ENCODE results near the gene ANKRD40. TPM values are rescaled to one million over a fixed set of nuclear protein-coding genes. Genes with fewer than 3 reads are reported as not detected.

The ANKRD40 gene
- total and polyA plus RNA-seq, 2 donors (not counting 3 experiments of a cell fraction or from before 2014, with no cell fraction given), result 24.5 to 56.0 TPM

DNA sequence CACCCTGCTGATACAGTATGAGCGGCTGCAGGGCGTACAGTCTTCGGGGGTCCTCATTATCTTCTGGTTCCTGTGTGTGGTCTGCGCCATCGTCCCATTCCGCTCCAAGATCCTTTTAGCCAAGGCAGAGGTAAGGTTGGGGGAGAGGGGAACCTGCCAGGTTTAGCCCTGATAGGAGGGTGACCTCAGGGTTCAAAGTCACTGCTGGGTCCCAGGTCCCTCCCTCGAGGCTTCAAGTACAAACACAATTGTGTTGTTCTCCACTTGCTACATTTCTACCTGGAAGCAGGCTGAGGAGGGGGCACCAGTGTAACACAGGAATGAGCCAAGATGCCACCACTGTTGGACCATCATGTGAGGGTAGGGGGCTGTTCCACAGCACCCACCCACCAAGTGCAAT is 50.7 kb downstream of the ANKRD40 start:
- no peak for TF ChIP-seq FOS (IDR thresholded peaks at IDR 0.05; ENCODE audit: borderline replicate concordance, insufficient read depth, low read length)
- TF ChIP-seq POLR2A (IDR thresholded peaks at IDR 0.05; ENCODE audit: low read depth, low read length), result no peak
- no peak for TF ChIP-seq EZH2 (IDR thresholded peaks at IDR 0.05; ENCODE audit: borderline replicate concordance, low read depth, low read length, severe bottlenecking)
- TF ChIP-seq, protein P1, sequence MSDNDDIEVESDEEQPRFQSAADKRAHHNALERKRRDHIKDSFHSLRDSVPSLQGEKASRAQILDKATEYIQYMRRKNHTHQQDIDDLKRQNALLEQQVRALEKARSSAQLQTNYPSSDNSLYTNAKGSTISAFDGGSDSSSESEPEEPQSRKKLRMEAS (IDR thresholded peaks at IDR 0.05; ENCODE audit: insufficient read depth, insufficient read length), result no peak
- no peak for TF ChIP-seq MYC (IDR thresholded peaks at IDR 0.05; ENCODE audit: low read depth, low read length)
- TF ChIP-seq JUN (IDR thresholded peaks at IDR 0.05; ENCODE audit: borderline replicate concordance, insufficient read depth, insufficient read length, low read depth), result no peak
- TF ChIP-seq GATA2 (IDR thresholded peaks at IDR 0.05; ENCODE audit: insufficient read depth, insufficient read length, low read depth, low read length), result no peak
- no peaks in the 10 kb centered on the region for H4K20me1 ChIP-seq (replicated peaks; ENCODE audit: control insufficient read depth, extremely low read depth, insufficient read depth, low read length)
- H3K36me3 ChIP-seq (ENCODE audit: control insufficient read depth in 2 of 2, extremely low read depth in 1 of 2, insufficient read depth in 2 of 2, low read length in 2 of 2), result no peaks in the 10 kb centered on the region
- dilution Hi-C loops (cut with MboI; ENCODE audit: extremely low pct_ligation_motif_present, low sequenced_read_pairs), result no loop called here
- no peak for FAIRE-seq
- DNase-seq (ENCODE audit: low read depth, low spot score), result no peak
- H3K27me3 ChIP-seq (ENCODE audit: control insufficient read depth in 2 of 2, insufficient read depth in 2 of 2, low read length in 2 of 2), result no peaks in the 10 kb centered on the region
- H3K9ac ChIP-seq (replicated peaks; ENCODE audit: extremely low read depth, insufficient read depth, low read length), result no peak overlapping the region
- peaks cover 24% of the 10 kb centered on the region for H3K4me1 ChIP-seq (ENCODE audit: control insufficient read depth, extremely low read depth, insufficient read depth, low read length)
- ChIA-PET CTCF (no interaction called here), POLR2A (no interaction called here)
- H3K4me2 ChIP-seq (ENCODE audit: insufficient read depth, low read length), result no peak overlapping the region
- intact Hi-C loops (cut with micrococcal nuclease), result no loop called here
- no peaks in the 10 kb centered on the region for H3K9me3 ChIP-seq (replicated peaks; ENCODE audit: control insufficient read depth, insufficient read depth, low read length)
- no TSS peak for BruUV-seq (replicated peaks)
- no peak overlapping the region for H2AFZ ChIP-seq (ENCODE audit: low read depth, low read length)
- no peak overlapping the region for H3K27ac ChIP-seq (ENCODE audit: insufficient read depth, low read depth, low read length)
- no peaks in the 10 kb centered on the region for H3K9me1 ChIP-seq (replicated peaks; ENCODE audit: control insufficient read depth, extremely low read depth, insufficient read depth, low read length)
- H3K4me3 ChIP-seq (replicated peaks in 1 of 3; ENCODE audit: insufficient read depth in 1 of 3, low read depth in 1 of 3, low read length in 3 of 3), result no peak overlapping the region
- H3K79me2 ChIP-seq (ENCODE audit: control insufficient read depth, insufficient read depth, low read length), result no peaks in the 10 kb centered on the region

- TF ChIP-seq MYC (IDR thresholded peaks at IDR 0.05; ENCODE audit: low read depth, low read length) (no peak), POLR2A (IDR thresholded peaks at IDR 0.05; ENCODE audit: low read depth, low read length) (no peak), FOS (IDR thresholded peaks at IDR 0.05; ENCODE audit: borderline replicate concordance, insufficient read depth, low read length) (no peak), POLR2AphosphoS5 (IDR thresholded peaks at IDR 0.05; ENCODE audit: insufficient read depth, low read depth, low read length) (no peak), JUN (IDR thresholded peaks at IDR 0.05; ENCODE audit: borderline replicate concordance, insufficient read depth, insufficient read length, low read depth) (no peak), GATA2 (IDR thresholded peaks at IDR 0.05; ENCODE audit: insufficient read depth, insufficient read length, low read depth, low read length) (no peak), EZH2 (IDR thresholded peaks at IDR 0.05; ENCODE audit: borderline replicate concordance, low read depth, low read length, severe bottlenecking) (no peak)
- TF ChIP-seq, protein P2, sequence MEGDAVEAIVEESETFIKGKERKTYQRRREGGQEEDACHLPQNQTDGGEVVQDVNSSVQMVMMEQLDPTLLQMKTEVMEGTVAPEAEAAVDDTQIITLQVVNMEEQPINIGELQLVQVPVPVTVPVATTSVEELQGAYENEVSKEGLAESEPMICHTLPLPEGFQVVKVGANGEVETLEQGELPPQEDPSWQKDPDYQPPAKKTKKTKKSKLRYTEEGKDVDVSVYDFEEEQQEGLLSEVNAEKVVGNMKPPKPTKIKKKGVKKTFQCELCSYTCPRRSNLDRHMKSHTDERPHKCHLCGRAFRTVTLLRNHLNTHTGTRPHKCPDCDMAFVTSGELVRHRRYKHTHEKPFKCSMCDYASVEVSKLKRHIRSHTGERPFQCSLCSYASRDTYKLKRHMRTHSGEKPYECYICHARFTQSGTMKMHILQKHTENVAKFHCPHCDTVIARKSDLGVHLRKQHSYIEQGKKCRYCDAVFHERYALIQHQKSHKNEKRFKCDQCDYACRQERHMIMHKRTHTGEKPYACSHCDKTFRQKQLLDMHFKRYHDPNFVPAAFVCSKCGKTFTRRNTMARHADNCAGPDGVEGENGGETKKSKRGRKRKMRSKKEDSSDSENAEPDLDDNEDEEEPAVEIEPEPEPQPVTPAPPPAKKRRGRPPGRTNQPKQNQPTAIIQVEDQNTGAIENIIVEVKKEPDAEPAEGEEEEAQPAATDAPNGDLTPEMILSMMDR (IDR thresholded peaks at IDR 0.05; ENCODE audit: extremely low read depth in 1 of 2, insufficient read depth in 1 of 2, low read depth in 1 of 2, low read length in 2 of 2), result no peak
- TF ChIP-seq, protein P1 (IDR thresholded peaks at IDR 0.05; ENCODE audit: insufficient read depth, insufficient read length), result no peak
- CTCF ChIA-PET, result no interaction called here
- H3K4me2 ChIP-seq (ENCODE audit: insufficient read depth, low read length), result no peak overlapping the region
- H3K9ac ChIP-seq (replicated peaks; ENCODE audit: extremely low read depth, insufficient read depth, low read length), result no peak overlapping the region
- no peak overlapping the region for H3K4me3 ChIP-seq (replicated peaks in 1 of 3; ENCODE audit: insufficient read depth in 1 of 3, low read depth in 1 of 3, low read length in 3 of 3)
- peaks cover 19% of the 10 kb centered on the region for H3K4me1 ChIP-seq (ENCODE audit: control insufficient read depth, extremely low read depth, insufficient read depth, low read length)
- no peaks in the 10 kb centered on the region for H3K36me3 ChIP-seq (ENCODE audit: control insufficient read depth in 2 of 2, extremely low read depth in 1 of 2, insufficient read depth in 2 of 2, low read length in 2 of 2)
- no peaks in the 10 kb centered on the region for H3K9me3 ChIP-seq (replicated peaks; ENCODE audit: control insufficient read depth, insufficient read depth, low read length)
- no peaks in the 10 kb centered on the region for H4K20me1 ChIP-seq (replicated peaks; ENCODE audit: control insufficient read depth, extremely low read depth, insufficient read depth, low read length)
- dilution Hi-C loops (cut with MboI; ENCODE audit: extremely low pct_ligation_motif_present, low sequenced_read_pairs), result no loop called here
- POLR2A ChIA-PET, result no interaction called here
- DNase-seq (ENCODE audit: low read depth, low spot score) (no peak), FAIRE-seq (no peak)
- no peak overlapping the region for H2AFZ ChIP-seq (ENCODE audit: low read depth, low read length)
- no peaks in the 10 kb centered on the region for H3K79me2 ChIP-seq (ENCODE audit: control insufficient read depth, insufficient read depth, low read length)
- BruUV-seq (replicated peaks), result no TSS peak
- intact Hi-C loops (cut with micrococcal nuclease), result no loop called here
- H3K27me3 ChIP-seq (ENCODE audit: control insufficient read depth in 2 of 2, insufficient read depth in 2 of 2, low read length in 2 of 2), result no peaks in the 10 kb centered on the region
- H3K9me1 ChIP-seq (replicated peaks; ENCODE audit: control insufficient read depth, extremely low read depth, insufficient read depth, low read length), result no peaks in the 10 kb centered on the region
- no peak overlapping the region for H3K27ac ChIP-seq (ENCODE audit: insufficient read depth, low read depth, low read length)
Measured at GRCh38 chr17:50656509-50656908, 51.2 kb downstream of the ANKRD40 start.
